OCI-LY3 (cell line): ENCODE data around the gene ELL2.

Experiments used
- CTCF ChIP-seq: fragments of 200-600, 300-600 bp; sonication (generic); IDR thresholded peaks from 2 replicates; pipeline ENCODE4 v1.5.1; 2014; ENCODE audit warnings: antibody characterized with exemption, low read length, low read depth
- EZH2phosphoT487 ChIP-seq: fragments of 200-600 bp; shearing (Covaris generic); IDR thresholded peaks from 2 replicates; pipeline ENCODE4 v1.6.1; 2018; ENCODE audit warnings: antibody characterized with exemption, mixed run types, low read depth

- no peak for TF ChIP-seq CTCF
- TF ChIP-seq EZH2phosphoT487, result no peak
Observed at GRCh38 chr5:95835682-95836385, 125.8 kb downstream of the ELL2 start.
